Suprapubic skin (tissue), 4 donors: ENCODE results near the gene NCL.
"Not testable (repeated sequence)": the region's sequence is repeated elsewhere in the genome, so short reads cannot be mapped to it uniquely, and the experiment has no call there.

Source experiments
- CTCF ChIP-seq, 2 donors: fragments of 200-600 bp in 1 of 2; fragments of 450-650 bp in 1 of 2; sonication (generic) in 1 of 2; IDR thresholded peaks; one replicate each; pipeline ENCODE4 v1.5.1; 2016 to 2019; ENCODE audit warnings: antibody characterized with exemption in 2 of 2, mild to moderate bottlenecking in 1 of 2, moderate library complexity in 1 of 2
- POLR2A ChIP-seq, 2 donors: fragments of 450-650 bp; IDR thresholded peaks; one replicate each; pipeline ENCODE4 v1.6.1; 2017; ENCODE audit warnings: antibody characterized with exemption in 2 of 2, mild to moderate bottlenecking in 2 of 2, moderate library complexity in 2 of 2
- POLR2AphosphoS5 ChIP-seq, 3 donors: sonication (generic); formaldehyde crosslinking; IDR thresholded peaks; one replicate each; pipeline ENCODE4 v1.6.1; 2017; ENCODE audit warnings: antibody characterized with exemption in 3 of 3

GRCh38 chr2:231408304-231408703, 56.0 kb downstream of the NCL start:
- TF ChIP-seq POLR2AphosphoS5, CTCF, POLR2A (IDR thresholded peaks at IDR 0.05): not testable (repeated sequence)
